PC-9 (cell line): Measurements from ENCODE around the gene SYT2. TPM values are rescaled to one million over a fixed set of nuclear protein-coding genes. Genes with fewer than 3 reads are reported as not detected.

Experiments used
- BruUV-seq: library from RNA; stranded (reverse); fragments of 400-500 nt; replicated peaks from 2 replicates; lab custom pipeline; 2021; lab: Mats Ljungman, UMichigan
- CTCF ChIA-PET: fragments of 300-600 bp; sonication (Branson Sonifier 250); formaldehyde crosslinking; loops from one replicate; lab custom pipeline; 2022; ENCODE audit warnings: antibody characterized with exemption; lab: Charles Lee
- POLR2A ChIA-PET: fragments of 300-600 bp; sonication (Branson Sonifier 250); formaldehyde crosslinking; loops from one replicate; lab custom pipeline; 2022; ENCODE audit warnings: antibody characterized with exemption; ENCODE audit not compliant: unreplicated experiment; lab: Charles Lee
- DNase-seq, 2 experiments: peaks; one replicate each; pipeline versions ENCODE4 v3.0.0 to v3.0.0-alpha.2; 2015 to 2022; ENCODE audit warnings: mixed read lengths in 1 of 2
- H2AFZ ChIP-seq: fragments of 200-600 bp; sonication (generic); 2 replicates; pipeline ENCODE4 v1.8.1; 2017; ENCODE audit warnings: antibody characterized with exemption
- H3F3A ChIP-seq: fragments of 200-600 bp; sonication (generic); 2 replicates; pipeline ENCODE4 v1.8.1; 2017; ENCODE audit warnings: antibody characterized with exemption, mild to moderate bottlenecking, low read depth; ENCODE audit not compliant: insufficient read depth
- H3K27ac ChIP-seq: fragments of 200-600 bp; sonication (generic); 2 replicates; pipeline ENCODE4 v1.6.1; 2016; ENCODE audit warnings: mixed run types
- H3K27me3 ChIP-seq: fragments of 200-600 bp; sonication (generic); 2 replicates; pipeline ENCODE4 v1.6.1; 2016; ENCODE audit warnings: low read depth, mixed run types; ENCODE audit not compliant: insufficient read depth
- H3K36me3 ChIP-seq: fragments of 200-600 bp; sonication (generic); 2 replicates; pipeline ENCODE4 v1.6.1; 2016; ENCODE audit warnings: low read depth, mixed run types
- H3K4me1 ChIP-seq: fragments of 200-600 bp; sonication (generic); replicated peaks from 2 replicates; pipeline ENCODE4 v1.6.1; 2016; ENCODE audit warnings: mixed run types; ENCODE audit not compliant: insufficient read depth
- H3K4me2 ChIP-seq: fragments of 200-600 bp; sonication (generic); 2 replicates; pipeline ENCODE4 v1.6.1; 2017; ENCODE audit warnings: mixed run types
- H3K4me3 ChIP-seq: fragments of 200-600 bp; sonication (generic); 2 replicates; pipeline ENCODE4 v1.6.1; 2016; ENCODE audit warnings: mixed run types
- H3K79me2 ChIP-seq: fragments of 200-600 bp; sonication (generic); 2 replicates; pipeline ENCODE4 v1.6.1; 2017; ENCODE audit warnings: low read depth, mixed run types
- H3K9me2 ChIP-seq: fragments of 200-600 bp; sonication (generic); 2 replicates; pipeline ENCODE4 v1.8.1; 2017; ENCODE audit warnings: mild to moderate bottlenecking; ENCODE audit not compliant: insufficient read depth
- H3K9me3 ChIP-seq: fragments of 200-600 bp; sonication (generic); 2 replicates; pipeline ENCODE4 v1.8.1; 2016; ENCODE audit warnings: low read depth; ENCODE audit not compliant: insufficient read depth
- H4K20me1 ChIP-seq: fragments of 200-600 bp; sonication (generic); 2 replicates; pipeline ENCODE4 v1.8.1; 2017; ENCODE audit not compliant: insufficient read depth
- CTCF ChIP-seq: fragments of 200-600 bp; sonication (generic); conservative IDR thresholded peaks from 2 replicates; pipeline ENCODE4 v1.6.1; 2017; ENCODE audit warnings: mixed run types, antibody characterized with exemption, mild to moderate bottlenecking, moderate library complexity
- EZH2 ChIP-seq: fragments of 200-600 bp; sonication (generic); IDR thresholded peaks from 2 replicates; pipeline ENCODE4 v1.8.0; 2017; ENCODE audit warnings: antibody characterized with exemption, low read depth
- intact Hi-C: fragments of 100-400 bp; cut with micrococcal nuclease; formaldehyde crosslinking; loops from one replicate; pipeline ENCODE4 v1.10.0; 2022; ENCODE audit not compliant: unreplicated experiment
- total RNA-seq: library from RNA; stranded (reverse); gene quantifications from 2 replicates; pipeline ENCODE4 v1.2.3, GENCODE V29; 2021

SYT2 gene
- total RNA-seq, 1 experiment from 2014 or later = 0.07 TPM

GRCh38 chr1:202648605-202649226 is 61.5 kb downstream of the SYT2 start:
- POLR2A ChIA-PET = no interaction called here
- H3K27me3 ChIP-seq = peaks cover 100% of the 10 kb centered on the region
- no peak overlapping the region for H3K4me2 ChIP-seq
- CTCF ChIA-PET = no interaction called here
- H3K4me3 ChIP-seq = no peak overlapping the region
- H3F3A ChIP-seq = no peaks in the 10 kb centered on the region
- H3K4me1 ChIP-seq = no peaks in the 10 kb centered on the region
- no peak overlapping the region for H2AFZ ChIP-seq
- no peaks in the 10 kb centered on the region for H3K9me2 ChIP-seq
- no peaks in the 10 kb centered on the region for H4K20me1 ChIP-seq
- TF ChIP-seq CTCF (no peak), EZH2 (no peak)
- intact Hi-C loops = no loop called here
- no peak for DNase-seq
- H3K27ac ChIP-seq = no peak overlapping the region
- no TSS peak for BruUV-seq
- no peaks in the 10 kb centered on the region for H3K9me3 ChIP-seq
- no peaks in the 10 kb centered on the region for H3K79me2 ChIP-seq
- H3K36me3 ChIP-seq = no peaks in the 10 kb centered on the region

- Histone ChIP-seq H3K4me2 (no peak overlapping the region), H3F3A (no peaks in the 10 kb centered on the region), H4K20me1 (no peaks in the 10 kb centered on the region), H3K9me3 (no peaks in the 10 kb centered on the region), H3K36me3 (no peaks in the 10 kb centered on the region), H2AFZ (no peak overlapping the region), H3K9me2 (no peaks in the 10 kb centered on the region), H3K4me3 (no peak overlapping the region), H3K27ac (no peak overlapping the region), H3K79me2 (no peaks in the 10 kb centered on the region), H3K4me1 (no peaks in the 10 kb centered on the region), H3K27me3 (peaks cover 84% of the 10 kb centered on the region)
- intact Hi-C loops = no loop called here
- ChIA-PET CTCF (no interaction called here), POLR2A (no interaction called here)
- TF ChIP-seq CTCF (no peak), EZH2 (no peak)
- no peak for DNase-seq
- BruUV-seq = no TSS peak
Measured at GRCh38 chr1:202645097-202645476, 65.2 kb downstream of the SYT2 start.

GRCh38 chr1:202644219-202645096 is 65.8 kb downstream of the SYT2 start:
- H3K9me3 ChIP-seq = no peaks in the 10 kb centered on the region
- no peak overlapping the region for H2AFZ ChIP-seq
- BruUV-seq = no TSS peak
- H3F3A ChIP-seq = no peaks in the 10 kb centered on the region
- POLR2A ChIA-PET = no interaction called here
- no peak overlapping the region for H3K4me2 ChIP-seq
- H3K4me1 ChIP-seq = no peaks in the 10 kb centered on the region
- peaks cover 81% of the 10 kb centered on the region for H3K27me3 ChIP-seq
- DNase-seq = no peak
- H3K79me2 ChIP-seq = no peaks in the 10 kb centered on the region
- intact Hi-C loops = no loop called here
- no peak overlapping the region for H3K4me3 ChIP-seq
- no peaks in the 10 kb centered on the region for H3K9me2 ChIP-seq
- H3K27ac ChIP-seq = no peak overlapping the region
- no peak for TF ChIP-seq EZH2
- TF ChIP-seq CTCF = no peak
- H3K36me3 ChIP-seq = no peaks in the 10 kb centered on the region
- CTCF ChIA-PET = no interaction called here
- no peaks in the 10 kb centered on the region for H4K20me1 ChIP-seq
